K562 (cell line): ENCODE measurements around the gene TFEB. TPM values are rescaled to one million over a fixed set of nuclear protein-coding genes. Genes with fewer than 3 reads are reported as not detected.

Source experiments
- ATAC-seq: fragments of 200-7000 bp; cut with Tn5 transposase; 3 replicates; pipeline ENCODE4 v1.9.1; 2020; ENCODE audit warnings: moderate library complexity
- BruUV-seq: library from RNA; stranded (reverse); fragments of 400-500 nt; replicated peaks from 2 replicates; lab custom pipeline; 2021; lab: Mats Ljungman, UMichigan
- CTCF ChIA-PET: fragments of 300-600 bp; formaldehyde crosslinking; extraction: SDS; loops from one replicate; lab custom pipeline; 2021; ENCODE audit warnings: low intra/inter-chr PET ratio; lab: Yijun Ruan, JAX
- POLR2A ChIA-PET: fragments of 300-600, 350-650 bp; sonication (Branson Sonifier 250); formaldehyde crosslinking; extraction: SDS; loops from one replicate; lab custom pipeline; 2021; ENCODE audit warnings: antibody characterized with exemption, inconsistent platforms; lab: Yijun Ruan, JAX
- DNase-seq, 4 experiments: peaks; one replicate each; pipeline versions ENCODE4 v3.0.0 to v3.0.0-alpha.2; 2011 to 2018; ENCODE audit warnings: low spot score in 3 of 4, mixed read lengths in 3 of 4; ENCODE audit errors: extremely low read depth in 1 of 4
- FAIRE-seq: peaks from 2 replicates; lab custom pipeline; 2011; peaks lifted over from hg19 to GRCh38; lab: Jason Lieb, UNC
- H2AFZ ChIP-seq: 2 replicates; pipeline ENCODE4 v1.6.0; 2011; ENCODE audit warnings: low read depth, low read length, control low read depth, inconsistent platforms
- H3K27ac ChIP-seq: fragments of 200-600 bp; 3 replicates; pipeline ENCODE4 v1.8.0; 2011; ENCODE audit warnings: low read depth, mild to moderate bottlenecking, control low read depth, inconsistent platforms, low read length, moderate library complexity, mixed read lengths; ENCODE audit errors: extremely low read depth
- H3K27me3 ChIP-seq, 2 experiments: fragments of 300-600 bp in 1 of 2; 2 replicates in 1 of 2; 3 replicates in 1 of 2; pipeline versions ENCODE4 v1.6.0 to v1.8.0; 2011; ENCODE audit warnings: inconsistent platforms in 2 of 2, low read length in 2 of 2, mild to moderate bottlenecking in 1 of 2, mixed read lengths in 1 of 2, moderate library complexity in 1 of 2; ENCODE audit not compliant: control insufficient read depth in 2 of 2, insufficient read depth in 2 of 2
- H3K36me3 ChIP-seq: fragments of 300-600 bp; 3 replicates; pipeline ENCODE4 v1.8.0; 2011; ENCODE audit warnings: mild to moderate bottlenecking, low read length, inconsistent platforms; ENCODE audit not compliant: control insufficient read depth, insufficient read depth
- H3K4me1 ChIP-seq, 2 experiments: fragments of 200-600 bp in 1 of 2; replicated peaks in 1 of 2; 2 replicates in 1 of 2; 3 replicates in 1 of 2; pipeline versions ENCODE4 v1.5.1 to v1.8.0; 2011; ENCODE audit warnings: inconsistent platforms in 2 of 2, low read length in 2 of 2, mild to moderate bottlenecking in 1 of 2, mixed read lengths in 1 of 2, moderate library complexity in 1 of 2; ENCODE audit not compliant: control insufficient read depth in 2 of 2, insufficient read depth in 2 of 2
- H3K4me2 ChIP-seq: 2 replicates; pipeline ENCODE4 v1.6.1; 2011; ENCODE audit warnings: low read length, control low read depth, inconsistent platforms, mixed read lengths; ENCODE audit not compliant: insufficient read depth
- H3K4me3 ChIP-seq: fragments of 200-600 bp; sonication (generic), shearing (Covaris generic); 2 replicates; pipeline ENCODE4 v1.5.1; 2016; ENCODE audit warnings: control low read depth, inconsistent platforms
- H3K79me2 ChIP-seq: fragments of 200-600 bp; 3 replicates; pipeline ENCODE4 v1.8.0; 2011; ENCODE audit warnings: low read length, inconsistent platforms; ENCODE audit not compliant: control insufficient read depth, insufficient read depth
- H3K9ac ChIP-seq, 2 experiments: 2 replicates each; pipeline versions ENCODE4 v1.6.0 to v1.6.1; 2011; ENCODE audit warnings: low read depth in 2 of 2, low read length in 2 of 2, control low read depth in 1 of 2, inconsistent platforms in 1 of 2, mild to moderate bottlenecking in 1 of 2, mixed read lengths in 1 of 2; ENCODE audit not compliant: insufficient read depth in 1 of 2
- H3K9me1 ChIP-seq: one replicate; pipeline ENCODE4 v1.6.0; 2011; ENCODE audit warnings: inconsistent platforms, mild to moderate bottlenecking, low read length, moderate library complexity; ENCODE audit not compliant: control insufficient read depth, insufficient read depth
- H3K9me3 ChIP-seq: replicated peaks from 2 replicates; pipeline ENCODE4 v1.5.1; 2011; ENCODE audit warnings: low read depth, low read length, inconsistent platforms; ENCODE audit not compliant: control insufficient read depth, insufficient read depth
- H4K20me1 ChIP-seq: replicated peaks from 2 replicates; pipeline ENCODE4 v1.6.1; 2011; ENCODE audit warnings: low read length, inconsistent platforms, mixed read lengths; ENCODE audit not compliant: control insufficient read depth, insufficient read depth
- FOSL1 ChIP-seq: fragments of 200-800 bp; sonication (Bioruptor generic); conservative IDR thresholded peaks from 2 replicates; pipeline ENCODE4 v1.6.1; 2016; ENCODE audit warnings: missing genetic modification characterization, missing compliant biosample characterization
- SAFB ChIP-seq: fragments of 200-400 bp; formaldehyde crosslinking; IDR thresholded peaks from 2 replicates; pipeline ENCODE4 v1.6.1; 2017; ENCODE audit warnings: low read depth, low read length, borderline replicate concordance
- SMAD4 ChIP-seq: fragments of 250-450 bp; sonication (Bioruptor Pico); conservative IDR thresholded peaks from 2 replicates; pipeline ENCODE4 v1.8.0; 2021; ENCODE audit warnings: inconsistent platforms, mild to moderate bottlenecking, moderate library complexity
- SMARCE1 ChIP-seq: fragments of 450-650 bp; IDR thresholded peaks from 2 replicates; pipeline ENCODE4 v1.7.1; 2016; ENCODE audit warnings: mild to moderate bottlenecking
- TAF9B ChIP-seq: fragments of 450-650 bp; IDR thresholded peaks from 2 replicates; pipeline ENCODE4 v1.6.1; 2018; ENCODE audit warnings: mild to moderate bottlenecking; ENCODE audit not compliant: partially characterized antibody
- TAL1 ChIP-seq: fragments of 450-650 bp; IDR thresholded peaks from 2 replicates; pipeline ENCODE4 v1.6.1; 2016; ENCODE audit warnings: mild to moderate bottlenecking
- U2AF2 ChIP-seq: fragments of 200-400 bp; formaldehyde crosslinking; optimal IDR thresholded peaks from 2 replicates; pipeline ENCODE3; 2017; ENCODE audit warnings: low read depth, mild to moderate bottlenecking, low read length
- ZNF263 ChIP-seq: sonication (generic); formaldehyde crosslinking; IDR thresholded peaks from 2 replicates; pipeline ENCODE4 v1.8.0; 2022; ENCODE audit warnings: mild to moderate bottlenecking, missing genetic modification reagents, borderline replicate concordance
- ZNF707 ChIP-seq: fragments of 250-450 bp; sonication (Bioruptor Pico); conservative IDR thresholded peaks from 2 replicates; pipeline ENCODE4 v1.8.0; 2022; ENCODE audit warnings: inconsistent platforms, mild to moderate bottlenecking, moderate library complexity
- ZSCAN29 ChIP-seq: fragments of 450-650 bp; IDR thresholded peaks from 2 replicates; pipeline ENCODE4 v1.6.1; 2017
- WGBS: fragments of 100-300 bp; shearing (Covaris generic); methylation state at CpG from one replicate; pipeline ENCODE4 v1.1.6; 2016; ENCODE audit warnings: low coverage, mixed read lengths; ENCODE audit not compliant: insufficient coverage; ENCODE audit errors: missing lambda C conversion rate; 5-methylcytosine and 5-hydroxymethylcytosine counted together
- in situ Hi-C: fragments of 300-500 bp; cut with MboI; formaldehyde crosslinking; loops from 4 replicates; pipeline ENCODE4 v1.15.0; 2018; ENCODE audit warnings: inconsistent platforms, mixed read lengths
- intact Hi-C: fragments of 100-400 bp; cut with micrococcal nuclease; formaldehyde crosslinking; loops from 2 replicates; pipeline ENCODE4 v1.14.2; 2022
- polyA plus RNA-seq, 8 experiments: library from polyadenylated mRNA; depleted of rRNA in 4 of 8; stranded (reverse) in 5 of 8; unstranded in 3 of 8; fragments of >200 nt; fragmentation: Nextera tagmentation in 2 of 8; fragmentation: Illumina TruSeq in 1 of 8; extraction: Ambion mirVana in 2 of 8; extraction: Trizol in 1 of 8; gene quantifications; 2 replicates each; pipeline versions ENCODE4 v1.2.1 to v1.2.3, GENCODE V29; 2011 to 2014; ENCODE audit warnings: inconsistent platforms in 1 of 8, missing spikeins in 1 of 8
- total RNA-seq, 7 experiments: library from RNA; depleted of rRNA in 6 of 7; stranded (reverse); fragments of >200 nt in 6 of 7; fragmentation: Illumina TruSeq in 2 of 7; extraction: Trizol in 2 of 7; gene quantifications; 2 replicates each; pipeline versions ENCODE4 v1.2.1 to v1.2.3, GENCODE V29; 2011 to 2021; ENCODE audit warnings: low replicate concordance in 1 of 7
- TF ChIP-seq, protein P1 (sequence below): IDR thresholded peaks from 3 replicates; pipeline ENCODE4 v1.6.1; 2011; ENCODE audit warnings: borderline replicate concordance, mild to moderate bottlenecking, moderate library complexity; ENCODE audit not compliant: insufficient read length; ENCODE audit errors: extremely low read depth
- TF ChIP-seq, protein P2 (sequence below): fragments of 250-450 bp; sonication (Bioruptor Pico); IDR thresholded peaks from 2 replicates; pipeline ENCODE4 v1.5.0; 2021; ENCODE audit warnings: mild to moderate bottlenecking, moderate library complexity
- TF ChIP-seq, protein P3 (sequence below): sonication (generic); formaldehyde crosslinking; IDR thresholded peaks from 2 replicates; pipeline ENCODE4 v1.8.0; 2022; ENCODE audit warnings: mild to moderate bottlenecking, low read depth, missing genetic modification reagents

TFEB gene
- total and polyA plus RNA-seq, 9 of the 15 experiments (the other 6 are each of a cell fraction or from before 2014, with no cell fraction given), result 0.04 to 4.7 (median 2.0) TPM

DNA sequence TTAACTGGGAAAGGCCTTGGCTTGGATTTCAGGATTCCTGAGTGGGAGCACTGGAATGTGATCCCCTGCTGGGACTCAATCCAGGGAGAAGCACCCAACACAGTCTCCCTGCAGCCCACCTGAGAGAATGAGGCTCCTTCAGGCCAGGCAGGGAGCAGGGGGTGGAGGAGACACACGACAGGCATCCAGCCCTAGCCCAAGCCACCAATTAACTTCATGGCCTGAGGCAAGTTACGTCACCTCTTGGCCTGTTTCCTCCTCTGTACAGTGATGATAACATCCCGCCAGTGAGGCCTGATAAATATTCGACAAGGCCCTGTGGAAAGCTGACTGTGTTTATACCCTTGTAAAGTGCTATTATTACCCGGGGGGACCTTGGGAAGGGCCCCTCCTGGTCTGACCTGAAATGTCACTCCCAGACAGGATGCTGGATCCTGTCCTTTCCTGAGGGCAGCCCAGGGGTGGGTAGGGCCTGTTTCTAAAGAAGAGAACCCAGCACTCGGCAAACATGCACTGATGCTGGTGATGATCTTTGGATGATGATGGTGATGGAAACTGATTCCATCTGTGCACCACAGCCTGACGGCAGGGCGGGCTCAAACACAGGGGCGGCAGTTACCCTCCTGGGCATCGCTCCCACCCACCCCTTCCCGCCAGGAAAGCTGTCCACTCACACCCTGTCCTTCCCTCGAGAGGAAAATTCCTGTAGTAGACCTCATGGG lies 31.9 kb upstream of the TFEB start:
- H2AFZ ChIP-seq, result peak overlapping the region; percentile 63
- peaks cover 4% of the 10 kb centered on the region; the same call in 2 of the 3 replicates for H3K36me3 ChIP-seq
- H3K27ac ChIP-seq, result peak overlapping the region; percentile 5; the same call in 2 of the 3 replicates
- no peak overlapping the region for H3K4me3 ChIP-seq
- DNase-seq (peak; percentile 68 to 85 (median 76)), FAIRE-seq (peak; percentile 89), ATAC-seq (peak; percentile 88)
- H3K9me1 ChIP-seq, result no peaks in the 10 kb centered on the region
- ChIA-PET POLR2A (interaction anchor here (0.6 to 1.5 kb wide), 5 partner anchors 8 to 18 kb away, joined by 3 to 4 read pairs (median 4); no protein-coding TSS in a partner anchor), CTCF (no interaction called here)
- no TSS peak for BruUV-seq
- no peaks in the 10 kb centered on the region for H3K9me3 ChIP-seq
- peak overlapping the region; percentile 28 to 45; a peak in 2 of 4 replicates for H3K9ac ChIP-seq
- H3K79me2 ChIP-seq, result no peaks in the 10 kb centered on the region
- in situ Hi-C loops, result loop anchor here (5.0 kb wide), 1 partner anchor 70 kb away; no protein-coding TSS in a partner anchor
- H3K27me3 ChIP-seq, result peaks cover 0 to 10% of the 10 kb centered on the region in 2 experiments; a peak in 2 of 5 replicates
- peaks cover 33 to 37% of the 10 kb centered on the region in 2 experiments for H3K4me1 ChIP-seq
- peak overlapping the region; percentile 28; the same call in 1 of the 2 replicates for H3K4me2 ChIP-seq
- WGBS, result 41% methylated on average over 11 of the region's 12 CpGs
- no peaks in the 10 kb centered on the region for H4K20me1 ChIP-seq
- intact Hi-C loops, result loop anchor here (2.0 kb wide), 1 partner anchor 32 kb away; the partner anchor contains the start of gene TFEB
- TF ChIP-seq ZNF707 (no peak), U2AF2 (no peak), SMARCE1 (peak; percentile 61; the same call in 1 of the 2 replicates), ZSCAN29 (no peak), FOSL1 (tag) (peak; percentile 35; the same call in 1 of the 2 replicates), SAFB (no peak), ZNF263 (no peak), SMAD4 (CRISPR knock-in tag) (no peak), TAL1 (peak; percentile 65), TAF9B (no peak)
- TF ChIP-seq, protein P1, sequence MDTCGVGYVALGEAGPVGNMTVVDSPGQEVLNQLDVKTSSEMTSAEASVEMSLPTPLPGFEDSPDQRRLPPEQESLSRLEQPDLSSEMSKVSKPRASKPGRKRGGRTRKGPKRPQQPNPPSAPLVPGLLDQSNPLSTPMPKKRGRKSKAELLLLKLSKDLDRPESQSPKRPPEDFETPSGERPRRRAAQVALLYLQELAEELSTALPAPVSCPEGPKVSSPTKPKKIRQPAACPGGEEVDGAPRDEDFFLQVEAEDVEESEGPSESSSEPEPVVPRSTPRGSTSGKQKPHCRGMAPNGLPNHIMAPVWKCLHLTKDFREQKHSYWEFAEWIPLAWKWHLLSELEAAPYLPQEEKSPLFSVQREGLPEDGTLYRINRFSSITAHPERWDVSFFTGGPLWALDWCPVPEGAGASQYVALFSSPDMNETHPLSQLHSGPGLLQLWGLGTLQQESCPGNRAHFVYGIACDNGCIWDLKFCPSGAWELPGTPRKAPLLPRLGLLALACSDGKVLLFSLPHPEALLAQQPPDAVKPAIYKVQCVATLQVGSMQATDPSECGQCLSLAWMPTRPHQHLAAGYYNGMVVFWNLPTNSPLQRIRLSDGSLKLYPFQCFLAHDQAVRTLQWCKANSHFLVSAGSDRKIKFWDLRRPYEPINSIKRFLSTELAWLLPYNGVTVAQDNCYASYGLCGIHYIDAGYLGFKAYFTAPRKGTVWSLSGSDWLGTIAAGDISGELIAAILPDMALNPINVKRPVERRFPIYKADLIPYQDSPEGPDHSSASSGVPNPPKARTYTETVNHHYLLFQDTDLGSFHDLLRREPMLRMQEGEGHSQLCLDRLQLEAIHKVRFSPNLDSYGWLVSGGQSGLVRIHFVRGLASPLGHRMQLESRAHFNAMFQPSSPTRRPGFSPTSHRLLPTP, result no peak
- TF ChIP-seq, protein P2, sequence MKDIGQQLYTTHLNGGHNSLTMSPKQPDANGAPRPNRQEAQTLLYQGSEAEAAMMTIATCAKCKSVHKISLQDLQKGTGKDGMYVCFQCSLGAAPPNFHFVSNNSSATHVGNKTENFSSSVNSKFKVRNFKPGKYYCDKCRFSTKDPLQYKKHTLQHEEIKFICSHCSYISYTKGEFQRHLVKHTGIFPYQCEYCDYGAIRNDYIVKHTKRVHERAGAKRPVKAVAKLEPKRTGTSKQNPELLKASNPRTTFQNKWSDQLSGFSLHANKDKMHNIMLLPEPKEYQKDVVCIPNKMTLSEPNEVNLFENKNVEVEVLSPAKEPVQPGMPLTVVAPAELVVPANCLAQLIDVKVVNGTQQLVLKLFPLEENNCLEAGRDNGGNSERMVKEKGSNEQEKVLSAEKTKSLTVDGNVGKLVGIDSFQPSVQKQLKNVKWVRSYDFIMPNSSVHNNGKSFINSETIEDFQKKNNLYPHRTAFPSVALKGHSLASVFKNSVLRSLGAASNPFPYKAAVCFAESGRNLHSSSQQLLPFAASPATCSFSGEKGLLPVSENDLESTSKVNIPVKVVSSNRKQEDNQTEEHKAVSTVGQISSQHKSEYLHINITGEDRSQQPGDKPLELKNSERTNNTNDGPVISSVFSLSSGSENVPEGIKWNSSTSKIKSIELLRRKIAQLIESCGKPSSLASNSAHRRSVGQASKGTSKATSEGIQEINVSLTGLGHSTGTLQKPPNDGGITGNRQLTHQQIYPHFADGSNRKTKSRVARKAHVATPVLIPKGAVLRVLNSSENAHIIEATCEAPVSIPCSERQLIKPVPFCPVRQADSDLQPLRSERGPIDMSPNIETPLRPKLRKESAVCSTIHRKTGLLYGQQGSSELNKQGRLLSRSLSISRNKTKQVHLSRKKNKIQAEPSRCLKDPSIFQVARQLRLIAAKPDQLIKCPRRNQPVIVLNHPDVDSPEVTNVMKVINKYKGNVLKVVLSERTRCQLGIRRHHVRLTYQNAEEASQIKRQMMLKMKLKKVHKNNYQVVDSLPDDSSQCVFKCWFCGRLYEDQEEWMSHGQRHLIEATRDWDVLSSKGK (CRISPR knock-in tag), result no peak
- TF ChIP-seq, protein P3, sequence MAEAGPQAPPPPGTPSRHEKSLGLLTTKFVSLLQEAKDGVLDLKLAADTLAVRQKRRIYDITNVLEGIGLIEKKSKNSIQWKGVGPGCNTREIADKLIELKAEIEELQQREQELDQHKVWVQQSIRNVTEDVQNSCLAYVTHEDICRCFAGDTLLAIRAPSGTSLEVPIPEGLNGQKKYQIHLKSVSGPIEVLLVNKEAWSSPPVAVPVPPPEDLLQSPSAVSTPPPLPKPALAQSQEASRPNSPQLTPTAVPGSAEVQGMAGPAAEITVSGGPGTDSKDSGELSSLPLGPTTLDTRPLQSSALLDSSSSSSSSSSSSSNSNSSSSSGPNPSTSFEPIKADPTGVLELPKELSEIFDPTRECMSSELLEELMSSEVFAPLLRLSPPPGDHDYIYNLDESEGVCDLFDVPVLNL (CRISPR knock-in tag), result no peak
